GM18951 (cell line): ENCODE results near the gene CTNS.

Source experiments
- POLR2A ChIP-seq: IDR thresholded peaks from 4 replicates; pipeline ENCODE4 v1.6.1; 2011; ENCODE audit warnings: mild to moderate bottlenecking; ENCODE audit not compliant: insufficient read length, insufficient read depth; ENCODE audit errors: extremely low read depth
- in situ Hi-C: fragments of 300-500 bp; cut with MboI; formaldehyde crosslinking; loops from one replicate; pipeline ENCODE4 v1.12.0; 2022; ENCODE audit warnings: low sequenced_read_pairs, mixed read lengths, inconsistent platforms; ENCODE audit not compliant: unreplicated experiment

The CTNS gene

DNA sequence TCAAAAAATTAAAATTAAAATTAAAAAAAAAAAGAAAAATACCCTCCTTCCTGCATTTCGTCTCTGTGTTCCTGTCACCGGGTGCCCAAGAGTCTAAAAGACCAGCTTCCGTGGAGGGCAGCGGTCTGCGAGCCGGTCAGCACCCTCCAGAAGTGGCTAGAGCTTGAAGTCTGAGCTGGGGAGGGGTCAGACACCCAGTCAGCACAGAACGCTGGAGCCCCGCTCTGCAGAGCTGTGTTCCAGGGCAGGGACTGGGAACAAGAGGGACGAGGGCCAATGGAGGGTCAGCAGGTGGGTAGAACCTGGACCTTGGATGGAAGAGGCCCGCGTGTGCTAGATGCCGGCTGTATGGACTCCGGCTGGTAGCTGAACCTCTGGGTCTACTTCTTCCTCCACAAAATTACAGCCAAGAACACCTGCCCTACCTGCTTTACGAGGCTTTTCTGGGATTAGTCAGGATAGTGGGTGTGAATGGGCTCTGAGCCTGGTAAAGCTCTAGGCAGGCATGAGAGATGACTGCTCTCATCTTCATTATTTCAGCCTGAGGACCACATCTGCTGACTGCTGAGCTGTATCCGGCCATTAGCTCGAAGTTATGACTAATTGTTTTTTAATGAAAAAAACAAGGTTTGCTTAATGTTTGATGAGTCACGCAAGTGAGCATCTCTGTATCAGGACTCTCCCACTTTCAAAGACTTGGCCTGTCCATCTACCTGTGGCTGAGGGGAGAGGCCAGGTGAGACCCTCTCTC is 33.3 kb upstream of the CTNS start:
- no peak for TF ChIP-seq POLR2A

DNA sequence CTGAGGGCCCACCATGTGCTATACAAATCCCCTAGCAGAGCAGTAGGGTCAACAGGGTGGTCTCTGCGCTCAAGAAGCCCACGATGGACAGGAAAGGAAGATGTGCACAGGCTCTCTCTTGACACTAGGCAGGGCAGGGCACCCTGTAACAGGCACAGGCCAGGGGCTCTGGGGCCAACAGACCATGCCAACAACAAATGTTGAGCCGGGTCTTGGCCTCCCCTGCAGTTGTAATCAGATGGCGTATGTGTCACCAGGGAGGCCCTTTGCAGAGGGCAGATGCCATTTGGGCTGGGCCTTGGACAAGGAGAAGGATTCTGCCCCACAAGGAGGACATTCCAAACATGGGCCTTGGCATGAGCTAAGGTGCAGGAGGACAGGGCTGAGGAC is 32.7 kb upstream of the CTNS start:
- no peak for TF ChIP-seq POLR2A
- in situ Hi-C loops, result no loop called here

More for the DNA sequence above, 33.3 kb upstream of the CTNS start:
- in situ Hi-C loops, result no loop called here

DNA sequence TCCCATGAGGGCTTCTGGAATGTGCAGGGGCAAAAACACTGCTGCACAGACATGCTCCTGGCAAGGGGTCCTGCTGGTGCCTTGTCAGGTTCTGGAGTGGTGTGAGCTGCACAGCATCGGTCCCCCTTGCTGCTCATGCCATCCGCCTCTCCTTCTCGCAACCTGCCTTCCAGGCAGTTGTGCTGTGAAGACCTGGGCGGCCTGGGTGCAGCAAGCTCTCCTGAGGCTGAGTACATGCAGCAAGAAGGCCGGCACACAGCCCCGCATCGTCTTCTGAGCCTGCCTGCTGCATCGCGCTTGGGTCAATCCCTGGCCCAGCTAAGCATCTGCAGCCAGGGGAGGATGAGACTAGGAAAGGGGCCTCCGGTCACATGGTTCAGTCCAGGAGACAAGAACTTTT is 26.9 kb upstream of the CTNS start:
- TF ChIP-seq POLR2A, result no peak
- in situ Hi-C loops, result no loop called here

DNA sequence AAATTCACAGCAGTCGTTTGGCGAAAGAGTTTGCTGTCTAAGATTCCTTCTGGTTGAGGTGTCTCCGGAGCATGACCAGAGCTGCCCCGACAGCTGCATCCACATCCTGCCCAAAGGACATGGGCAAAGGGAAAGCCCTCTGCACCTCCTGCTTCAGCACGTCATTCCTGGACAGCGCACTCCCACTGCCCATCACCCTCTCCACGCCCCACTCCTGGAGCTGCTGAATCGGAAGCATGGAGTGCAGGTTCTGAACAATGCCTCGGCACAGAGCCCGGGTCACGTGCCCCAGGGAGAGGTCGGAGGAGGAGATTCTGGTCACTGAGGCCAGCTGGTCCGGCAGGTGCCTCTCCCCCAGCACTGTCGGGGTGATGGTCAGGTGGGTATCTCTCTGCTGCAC is 26.0 kb upstream of the CTNS start:
- TF ChIP-seq POLR2A, result no peak
- in situ Hi-C loops, result no loop called here

DNA sequence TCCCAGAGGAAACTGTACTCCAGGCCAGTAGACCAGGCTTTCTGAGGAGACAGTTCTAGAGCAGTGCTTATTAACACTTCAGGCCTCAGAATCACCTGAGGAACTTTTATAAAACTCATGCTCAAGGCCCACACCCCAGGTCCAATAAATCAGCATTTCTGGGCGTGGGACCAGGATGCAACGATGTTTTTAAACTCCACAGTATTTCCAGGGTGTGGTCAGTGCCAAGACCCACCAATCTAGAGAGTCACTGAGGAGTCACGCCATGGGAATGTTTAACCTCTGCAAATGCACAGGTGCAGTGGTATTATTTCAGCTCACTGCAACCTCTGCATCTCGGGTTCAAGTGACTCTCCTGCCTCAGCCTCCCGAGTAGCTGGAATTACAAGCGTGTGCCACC is 23.4 kb upstream of the CTNS start:
- in situ Hi-C loops, result no loop called here
- TF ChIP-seq POLR2A, result no peak

DNA sequence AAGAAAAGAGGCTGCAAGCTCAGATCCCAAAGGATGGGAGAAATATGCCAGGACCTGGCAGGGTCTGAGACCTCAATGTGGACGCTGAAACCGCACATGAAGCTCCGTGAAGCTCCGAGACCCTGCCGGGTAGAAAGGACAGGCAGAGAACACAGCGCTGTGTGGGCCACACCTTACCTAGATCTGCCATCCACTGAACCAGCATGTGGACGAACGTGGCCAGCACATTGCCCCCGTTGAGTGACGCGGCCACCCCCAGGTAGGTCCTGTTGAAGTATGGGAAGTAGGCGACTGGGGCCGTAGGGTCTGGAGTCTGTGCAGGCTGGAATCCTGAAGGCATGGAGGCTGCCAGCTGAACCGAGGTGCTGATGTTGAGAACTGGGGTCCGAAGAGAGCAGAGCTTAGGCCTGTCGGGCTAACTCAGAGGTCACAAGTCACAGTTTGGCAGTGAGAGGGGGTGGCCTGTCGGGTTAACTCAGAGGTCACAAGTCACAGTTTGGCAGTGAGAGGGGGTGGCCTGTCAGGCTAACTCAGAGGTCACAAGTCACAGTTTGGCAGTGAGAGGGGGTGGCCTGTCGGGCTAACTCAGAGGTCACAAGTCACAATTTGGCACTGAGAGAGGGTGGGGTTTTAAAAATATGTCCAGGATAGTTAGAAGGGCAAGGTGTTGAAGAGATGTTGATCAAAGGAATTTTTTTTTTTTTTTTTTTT is 21.2 kb upstream of the CTNS start:
- no peak for TF ChIP-seq POLR2A
- in situ Hi-C loops, result no loop called here

DNA sequence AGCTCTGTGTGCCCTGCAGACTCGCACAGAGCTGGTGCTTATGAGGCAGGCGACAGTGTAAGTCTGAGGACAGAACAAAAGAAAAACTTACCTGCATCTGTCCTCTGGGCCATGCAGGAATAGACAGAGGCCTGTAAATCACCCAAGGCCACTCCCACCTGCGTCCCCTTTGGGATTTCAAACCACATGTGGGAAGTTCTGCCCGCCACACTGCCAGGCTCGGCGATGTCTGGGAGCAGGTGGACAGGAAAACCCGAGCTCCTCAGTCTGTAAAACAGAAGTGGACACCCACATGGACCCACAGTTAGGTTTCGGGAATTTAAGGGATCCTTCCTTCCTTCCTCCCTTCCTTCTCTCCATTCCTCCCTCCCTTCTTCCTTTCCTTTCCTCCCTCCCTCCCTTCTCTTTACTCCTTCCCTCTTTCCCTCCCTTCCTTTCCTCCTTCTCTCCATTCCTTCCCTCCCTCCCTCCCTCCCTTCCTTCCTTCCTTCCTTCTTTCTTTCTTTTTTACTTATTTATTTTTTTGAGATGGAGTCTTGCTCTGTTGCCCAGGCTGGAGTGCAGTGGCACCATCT is 15.3 kb upstream of the CTNS start:
- no peak for TF ChIP-seq POLR2A
- in situ Hi-C loops, result no loop called here

DNA sequence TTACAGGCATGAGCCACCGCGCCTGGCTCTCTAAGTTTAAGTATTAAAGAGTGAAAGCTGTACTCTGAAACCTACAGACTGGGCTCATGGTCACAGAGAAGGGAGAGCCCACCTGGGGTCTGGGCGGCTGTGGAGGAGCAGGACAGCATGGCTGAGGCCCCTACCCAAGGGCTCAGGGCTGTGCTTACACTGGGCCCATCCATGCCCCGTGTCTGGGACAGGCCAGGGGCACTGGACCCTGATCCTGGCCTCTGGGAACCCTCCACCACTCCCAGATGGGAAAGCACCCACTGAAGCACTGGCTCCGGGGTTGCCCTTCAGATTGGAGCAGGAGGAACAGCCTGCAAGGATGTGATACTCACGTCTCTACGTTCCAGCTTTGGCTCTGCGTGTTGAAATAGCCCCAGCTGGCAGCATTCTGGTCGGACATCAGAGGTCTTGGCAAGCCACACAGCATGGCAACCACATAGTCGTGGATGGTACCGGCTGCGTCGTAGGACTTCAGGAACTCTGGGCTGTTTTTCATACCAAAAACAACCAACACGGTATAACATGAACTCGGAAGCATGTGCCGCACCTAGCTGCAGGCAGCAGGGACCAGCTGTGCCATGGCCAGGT is 13.5 kb upstream of the CTNS start:
- in situ Hi-C loops, result no loop called here
- TF ChIP-seq POLR2A, result no peak

DNA sequence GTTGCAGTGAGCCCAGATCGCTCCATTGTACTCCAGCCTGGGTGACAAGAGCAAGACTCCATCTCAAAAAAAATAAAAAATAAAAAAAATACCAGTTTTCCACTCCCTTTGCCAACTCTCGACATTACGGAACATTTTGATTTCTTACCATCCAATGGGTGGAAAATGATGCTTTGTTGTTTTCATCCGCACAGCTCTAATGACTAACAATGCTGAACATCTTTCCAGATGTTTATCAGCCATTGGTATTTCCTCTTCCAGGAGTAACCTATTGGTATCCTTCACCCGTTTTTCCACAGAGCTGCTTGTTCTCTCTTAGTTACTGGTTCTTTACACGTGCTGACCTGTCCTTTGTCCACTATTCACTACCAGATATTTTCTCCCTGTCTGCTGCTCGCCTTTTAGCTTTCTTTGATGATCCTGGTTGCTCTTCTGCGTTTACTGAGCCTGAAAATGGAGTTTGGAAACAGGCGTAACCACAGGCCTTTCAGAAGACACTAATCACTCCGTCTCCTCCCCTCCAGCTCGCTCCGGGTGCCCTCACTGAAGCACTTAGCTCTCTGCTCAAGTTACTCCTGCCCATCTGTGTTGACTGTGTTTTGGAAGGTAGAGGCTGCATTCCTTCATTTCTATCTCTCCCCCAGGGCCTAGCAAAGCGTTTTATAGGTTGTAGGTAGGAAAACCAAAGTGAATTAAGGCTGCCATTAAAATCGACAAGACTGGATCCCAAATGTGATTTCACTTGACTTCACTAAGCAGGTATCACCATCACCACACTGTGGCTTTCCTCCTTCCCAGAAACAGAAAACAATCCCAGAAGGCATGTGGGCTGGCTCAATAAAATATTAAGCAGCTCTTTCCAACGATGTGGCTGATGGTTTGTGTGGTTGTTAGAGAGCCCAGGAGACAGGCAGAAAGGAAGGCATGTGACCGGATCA is 9.5 kb upstream of the CTNS start:
- in situ Hi-C loops, result no loop called here
- no peak for TF ChIP-seq POLR2A

DNA sequence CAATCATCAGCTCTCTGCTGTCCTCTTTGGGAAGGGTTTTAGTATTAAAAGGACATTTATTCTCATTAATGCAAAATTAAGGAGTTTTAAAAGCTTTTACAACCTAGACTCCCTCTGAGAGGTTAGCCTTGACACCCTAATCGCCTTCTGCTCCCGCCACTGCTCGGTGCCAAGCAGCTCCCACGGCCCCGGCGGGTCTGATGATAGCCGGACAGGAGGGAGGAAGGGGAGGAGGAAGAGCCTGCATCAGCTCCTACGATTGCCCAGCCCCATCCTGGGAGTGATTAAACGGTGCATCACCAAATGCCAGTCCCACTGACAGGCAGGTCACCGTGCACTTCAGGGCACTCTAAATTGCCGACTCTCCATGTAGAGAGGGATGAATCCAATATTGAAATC is 8.8 kb upstream of the CTNS start:
- in situ Hi-C loops, result no loop called here
- no peak for TF ChIP-seq POLR2A

DNA sequence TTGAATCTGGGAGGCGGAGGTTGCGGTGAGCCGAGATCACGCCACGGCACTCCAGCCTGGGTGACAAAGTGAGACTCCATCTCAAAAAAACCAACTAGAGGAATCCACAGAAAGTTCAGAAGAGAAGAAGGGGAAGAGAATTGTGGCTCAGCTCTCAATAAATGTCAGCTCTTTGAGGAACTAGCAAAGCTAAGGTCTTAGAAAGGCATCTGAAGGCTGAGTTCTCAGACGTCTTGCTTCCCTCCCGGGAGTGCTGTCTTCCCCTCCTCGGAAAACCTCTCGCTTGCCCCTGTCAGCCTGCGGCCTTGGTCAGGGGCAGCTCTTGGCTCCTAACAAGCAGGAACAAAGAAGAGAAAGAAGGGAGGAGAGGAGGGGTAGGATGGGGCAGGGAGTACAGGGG is 5.8 kb upstream of the CTNS start:
- no peak for TF ChIP-seq POLR2A
- in situ Hi-C loops, result no loop called here

DNA sequence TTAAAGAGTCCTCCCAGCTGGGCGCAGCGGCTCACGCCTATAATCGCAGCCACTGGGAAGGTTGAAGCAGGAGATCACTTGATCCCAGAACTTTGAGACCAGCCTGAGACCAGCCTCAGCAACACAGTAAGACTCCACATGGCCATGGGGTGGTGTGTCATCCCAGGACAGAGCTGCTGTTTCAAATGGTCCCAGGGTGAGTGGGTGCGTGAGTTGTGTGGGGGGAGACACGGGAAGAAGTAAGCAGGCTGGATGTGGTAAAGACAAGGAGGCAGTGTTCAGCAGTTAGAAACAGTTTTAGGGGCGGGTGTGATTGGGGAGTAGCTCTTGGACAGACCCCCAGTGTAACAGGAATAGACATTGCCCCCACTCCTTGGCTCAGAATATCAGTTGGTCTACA is 4.3 kb upstream of the CTNS start:
- TF ChIP-seq POLR2A, result no peak
- in situ Hi-C loops, result no loop called here
